Astrocyte (in vitro differentiated cells and primary cell): ENCODE results near the gene ID1. TPM values are rescaled to one million over a fixed set of nuclear protein-coding genes. Genes with fewer than 3 reads are reported as not detected.

Source experiments
- DNase-seq: peaks from one replicate; pipeline ENCODE4 v3.0.0-alpha.2; 2010; ENCODE audit warnings: low read depth
- FAIRE-seq: peaks from 2 replicates; lab custom pipeline; 2011; peaks lifted over from hg19 to GRCh38; lab: Jason Lieb, UNC
- H2AFZ ChIP-seq: 2 replicates; pipeline ENCODE4 v1.6.0; 2012; ENCODE audit warnings: low read depth, low read length, inconsistent platforms
- H3K27ac ChIP-seq: 2 replicates; pipeline ENCODE4 v1.5.1; 2011; ENCODE audit warnings: low read depth, low read length, inconsistent platforms
- H3K27me3 ChIP-seq: 2 replicates; pipeline ENCODE4 v1.6.0; 2011; ENCODE audit warnings: low read length, inconsistent platforms; ENCODE audit not compliant: insufficient read depth
- H3K36me3 ChIP-seq: 2 replicates; pipeline ENCODE4 v1.5.1; 2011; ENCODE audit warnings: low read length, inconsistent platforms; ENCODE audit not compliant: insufficient read depth
- H3K4me1 ChIP-seq: 2 replicates; pipeline ENCODE4 v1.5.1; 2011; ENCODE audit warnings: low read length, inconsistent platforms; ENCODE audit not compliant: insufficient read depth
- H3K4me2 ChIP-seq: 2 replicates; pipeline ENCODE4 v1.6.0; 2012; ENCODE audit warnings: low read length, inconsistent platforms
- H3K4me3 ChIP-seq: 2 replicates; pipeline ENCODE4 v1.5.1; 2011; ENCODE audit warnings: low read depth, mild to moderate bottlenecking, low read length, inconsistent platforms; ENCODE audit not compliant: insufficient read depth
- H3K79me2 ChIP-seq: 2 replicates; pipeline ENCODE4 v1.6.0; 2012; ENCODE audit warnings: mild to moderate bottlenecking, low read length, inconsistent platforms; ENCODE audit not compliant: insufficient read depth
- H3K9ac ChIP-seq: 2 replicates; pipeline ENCODE4 v1.6.0; 2012; ENCODE audit warnings: mild to moderate bottlenecking, low read length, inconsistent platforms
- H3K9me3 ChIP-seq: 2 replicates; pipeline ENCODE4 v1.5.1; 2012; ENCODE audit warnings: low read depth, mild to moderate bottlenecking, low read length, inconsistent platforms; ENCODE audit not compliant: insufficient read depth
- H4K20me1 ChIP-seq: 2 replicates; pipeline ENCODE4 v1.6.0; 2012; ENCODE audit warnings: low read length, inconsistent platforms; ENCODE audit not compliant: insufficient read depth
- H3K27ac Mint-ChIP-seq: one replicate; pipeline ENCODE4 v1.8.0; 2021; ENCODE audit warnings: mild to moderate bottlenecking, mixed read lengths; ENCODE audit not compliant: unreplicated experiment
- H3K27me3 Mint-ChIP-seq: one replicate; pipeline ENCODE4 v1.8.0; 2021; ENCODE audit warnings: low read depth, mixed read lengths; ENCODE audit not compliant: unreplicated experiment
- H3K36me3 Mint-ChIP-seq: one replicate; pipeline ENCODE4 v1.8.0; 2021; ENCODE audit warnings: low read depth, mixed read lengths; ENCODE audit not compliant: unreplicated experiment
- H3K4me1 Mint-ChIP-seq: one replicate; pipeline ENCODE4 v1.8.0; 2021; ENCODE audit warnings: low read depth, mixed read lengths; ENCODE audit not compliant: unreplicated experiment
- H3K4me3 Mint-ChIP-seq: one replicate; pipeline ENCODE4 v1.8.0; 2021; ENCODE audit warnings: mild to moderate bottlenecking, moderate library complexity, mixed read lengths; ENCODE audit not compliant: unreplicated experiment
- H3K9me3 Mint-ChIP-seq: one replicate; pipeline ENCODE4 v1.8.0; 2021; ENCODE audit warnings: mild to moderate bottlenecking, mixed read lengths; ENCODE audit not compliant: unreplicated experiment
- CTCF ChIP-seq: IDR thresholded peaks from 2 replicates; pipeline ENCODE4 v1.5.1; 2011; ENCODE audit warnings: low read depth, mild to moderate bottlenecking, inconsistent platforms, low read length, moderate library complexity; ENCODE audit not compliant: insufficient read depth
- EZH2 ChIP-seq: IDR thresholded peaks from 2 replicates; pipeline ENCODE4 v1.6.1; 2012; ENCODE audit warnings: mild to moderate bottlenecking, low read length, inconsistent platforms; ENCODE audit not compliant: insufficient read depth
- microRNA-seq: library from miRNA; unstranded; fragments of <30 nt; microRNA quantifications from one replicate; pipeline ENCODE4 v1.2.0, GENCODE V29; 2020
- total RNA-seq: library from RNA; stranded (reverse); gene quantifications from 2 replicates; pipeline ENCODE4 v1.2.1, GENCODE V29; 2021

ID1 gene
- total RNA-seq, 1 donor from 2014 or later = 73.7 TPM

DNA sequence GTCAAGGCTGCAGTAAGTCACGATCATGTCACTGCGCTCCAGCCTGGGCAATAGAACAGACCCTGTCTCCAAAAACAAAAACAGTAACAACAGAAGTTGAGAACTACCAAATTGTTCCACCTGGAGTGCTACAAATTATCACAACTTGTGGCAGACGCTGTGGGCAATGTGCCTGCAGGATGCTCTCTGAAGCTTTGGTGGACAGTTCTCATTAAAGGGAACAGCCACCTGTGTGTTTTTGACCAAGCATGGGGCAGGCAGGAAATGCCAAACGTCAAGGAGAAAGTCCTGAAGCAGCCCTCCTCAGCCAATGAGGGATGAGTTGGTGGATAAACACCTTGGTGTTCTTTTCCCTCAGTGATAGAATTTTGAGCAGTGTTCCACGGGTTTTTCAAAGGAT is 48.5 kb downstream of the ID1 start:
- DNase-seq (no peak), FAIRE-seq (no peak)
- TF ChIP-seq CTCF = no peak
- TF ChIP-seq EZH2 = no peak
- no peak overlapping the region for H3K27ac Mint-ChIP-seq
- H3K79me2 ChIP-seq = no peaks in the 10 kb centered on the region
- H3K27me3 Mint-ChIP-seq = peaks cover 8% of the 10 kb centered on the region
- no peak overlapping the region for H3K4me3 Mint-ChIP-seq
- no peaks in the 10 kb centered on the region for H3K9me3 ChIP-seq
- H3K9ac ChIP-seq = no peak overlapping the region
- H3K36me3 ChIP-seq = no peaks in the 10 kb centered on the region
- no peak overlapping the region for H3K4me2 ChIP-seq
- no peak overlapping the region for H3K27ac ChIP-seq
- no peaks in the 10 kb centered on the region for H3K4me1 Mint-ChIP-seq
- peaks cover 2% of the 10 kb centered on the region for H3K36me3 Mint-ChIP-seq
- H3K4me1 ChIP-seq = no peaks in the 10 kb centered on the region
- no peaks in the 10 kb centered on the region for H4K20me1 ChIP-seq
- no peaks in the 10 kb centered on the region for H3K27me3 ChIP-seq
- H3K4me3 ChIP-seq = no peak overlapping the region
- H2AFZ ChIP-seq = no peak overlapping the region
- H3K9me3 Mint-ChIP-seq = no peaks in the 10 kb centered on the region

DNA sequence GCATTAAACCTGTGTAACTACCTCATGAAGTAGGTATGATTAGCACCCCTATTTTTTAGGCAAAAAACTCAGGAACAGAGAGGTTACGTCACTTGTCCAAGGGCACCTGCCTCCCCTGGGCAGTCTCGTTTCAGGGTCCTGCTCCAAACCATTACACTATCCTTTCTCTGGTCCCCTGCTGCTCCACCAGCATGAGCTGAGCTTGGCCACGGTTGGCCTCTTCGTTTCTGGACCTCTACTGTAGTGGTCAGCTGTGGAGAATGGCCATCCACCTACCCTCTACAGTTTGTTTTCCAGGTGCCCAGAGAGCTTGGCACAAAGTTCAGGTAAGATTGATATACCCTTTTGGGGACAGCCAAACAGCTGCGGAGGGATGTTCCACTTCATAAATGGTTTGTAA is 49.4 kb downstream of the ID1 start:
- Histone ChIP-seq H3K79me2 (no peaks in the 10 kb centered on the region), H3K36me3 (no peaks in the 10 kb centered on the region)

More for the DNA sequence above, 49.4 kb downstream of the ID1 start:
- Histone ChIP-seq H3K27ac (no peak overlapping the region), H3K4me3 (no peak overlapping the region), H3K4me2 (no peak overlapping the region), H3K9ac (no peak overlapping the region), H3K4me1 (no peaks in the 10 kb centered on the region), H2AFZ (no peak overlapping the region), H3K27me3 (no peaks in the 10 kb centered on the region), H3K9me3 (no peaks in the 10 kb centered on the region), H4K20me1 (no peaks in the 10 kb centered on the region)
- Mint-ChIP-seq H3K4me1 (no peaks in the 10 kb centered on the region), H3K9me3 (no peaks in the 10 kb centered on the region), H3K27ac (no peak overlapping the region), H3K36me3 (peaks cover 2% of the 10 kb centered on the region), H3K27me3 (peaks cover 8% of the 10 kb centered on the region), H3K4me3 (no peak overlapping the region)
- TF ChIP-seq EZH2 (no peak), CTCF (no peak)
- FAIRE-seq (no peak), DNase-seq (no peak)

Small RNAs within 50 kb of the gene (microRNA-seq; reads per million reads assigned to microRNA genes)
- gene MIR3193 = 1.6 reads per million

Other genes starting within 250 kb of the ID1 start
- not detected in 2 replicates for gene DEFB118, start 236.7 kb upstream of the ID1 start, total RNA-seq
- not detected in 2 replicates for gene DEFB119, start 214.7 kb upstream of the ID1 start, total RNA-seq
- gene DEFB121, start 199.1 kb upstream of the ID1 start, total RNA-seq = not detected in 2 replicates
- not detected in 2 replicates for gene DEFB123, start 164.7 kb upstream of the ID1 start, total RNA-seq
- not detected in 2 replicates for gene DEFB124, start 130.2 kb upstream of the ID1 start, total RNA-seq
- gene REM1, start 130.0 kb upstream of the ID1 start, total RNA-seq = not detected in 2 replicates
- gene HM13, start 90.8 kb upstream of the ID1 start, total RNA-seq = 399 and 435 TPM in 2 replicates
- gene COX4I2, start 32.6 kb downstream of the ID1 start, total RNA-seq = not detected in 2 replicates
- 103 and 149 TPM in 2 replicates for gene BCL2L1, start 117.6 kb downstream of the ID1 start, total RNA-seq
- 31.7 and 41.6 TPM in 2 replicates for gene TPX2, start 134.0 kb downstream of the ID1 start, total RNA-seq
- gene MYLK2, start 214.1 kb downstream of the ID1 start, total RNA-seq = 2.1 and 3.1 TPM in 2 replicates
- gene FOXS1, start 240.3 kb downstream of the ID1 start, total RNA-seq = 26.0 and 37.1 TPM in 2 replicates